SU-DHL-6 (cell line): ENCODE data around the gene LRRC4.

Source experiments
- EZH2phosphoT487 ChIP-seq: fragments of 200-600 bp; sonication (generic), shearing (Covaris generic); conservative IDR thresholded peaks from 2 replicates; pipeline ENCODE4 v1.6.1; 2018; ENCODE audit warnings: mild to moderate bottlenecking, antibody characterized with exemption, low read length, moderate library complexity, mixed read lengths
- TF ChIP-seq, protein P1 (sequence below): fragments of 200-600 bp; sonication (generic); IDR thresholded peaks from one replicate; pipeline ENCODE4 v1.5.1; 2017; ENCODE audit warnings: antibody characterized with exemption, mild to moderate bottlenecking, low read length, moderate library complexity; ENCODE audit not compliant: insufficient read depth, poor library complexity, severe bottlenecking

- TF ChIP-seq, protein P1, sequence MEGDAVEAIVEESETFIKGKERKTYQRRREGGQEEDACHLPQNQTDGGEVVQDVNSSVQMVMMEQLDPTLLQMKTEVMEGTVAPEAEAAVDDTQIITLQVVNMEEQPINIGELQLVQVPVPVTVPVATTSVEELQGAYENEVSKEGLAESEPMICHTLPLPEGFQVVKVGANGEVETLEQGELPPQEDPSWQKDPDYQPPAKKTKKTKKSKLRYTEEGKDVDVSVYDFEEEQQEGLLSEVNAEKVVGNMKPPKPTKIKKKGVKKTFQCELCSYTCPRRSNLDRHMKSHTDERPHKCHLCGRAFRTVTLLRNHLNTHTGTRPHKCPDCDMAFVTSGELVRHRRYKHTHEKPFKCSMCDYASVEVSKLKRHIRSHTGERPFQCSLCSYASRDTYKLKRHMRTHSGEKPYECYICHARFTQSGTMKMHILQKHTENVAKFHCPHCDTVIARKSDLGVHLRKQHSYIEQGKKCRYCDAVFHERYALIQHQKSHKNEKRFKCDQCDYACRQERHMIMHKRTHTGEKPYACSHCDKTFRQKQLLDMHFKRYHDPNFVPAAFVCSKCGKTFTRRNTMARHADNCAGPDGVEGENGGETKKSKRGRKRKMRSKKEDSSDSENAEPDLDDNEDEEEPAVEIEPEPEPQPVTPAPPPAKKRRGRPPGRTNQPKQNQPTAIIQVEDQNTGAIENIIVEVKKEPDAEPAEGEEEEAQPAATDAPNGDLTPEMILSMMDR = no peak
- no peak for TF ChIP-seq EZH2phosphoT487
These were observed 47.4 kb downstream of the LRRC4 start for GRCh38 chr7:127983804-127984332.
